GM12892 (cell line): ENCODE measurements around the gene MYCT1.

Experiments
- DNase-seq: peaks from one replicate; pipeline ENCODE4 v3.0.0; 2011; ENCODE audit not compliant: insufficient read length
- FAIRE-seq: peaks from 2 replicates; lab custom pipeline; 2011; peaks lifted over from hg19 to GRCh38; lab: Jason Lieb, UNC
- POLR2A ChIP-seq: IDR thresholded peaks from 2 replicates; pipeline ENCODE4 v1.6.1; 2011; ENCODE audit warnings: low read depth, low read length, control low read depth
- POLR2AphosphoS5 ChIP-seq: IDR thresholded peaks from 2 replicates; pipeline ENCODE4 v1.6.1; 2011; ENCODE audit warnings: low read depth, low read length, control low read depth
- TAF1 ChIP-seq: IDR thresholded peaks from 2 replicates; pipeline ENCODE4 v1.6.1; 2011; ENCODE audit warnings: low read depth, mild to moderate bottlenecking, control low read depth, low read length, borderline replicate concordance

MYCT1 gene

DNA sequence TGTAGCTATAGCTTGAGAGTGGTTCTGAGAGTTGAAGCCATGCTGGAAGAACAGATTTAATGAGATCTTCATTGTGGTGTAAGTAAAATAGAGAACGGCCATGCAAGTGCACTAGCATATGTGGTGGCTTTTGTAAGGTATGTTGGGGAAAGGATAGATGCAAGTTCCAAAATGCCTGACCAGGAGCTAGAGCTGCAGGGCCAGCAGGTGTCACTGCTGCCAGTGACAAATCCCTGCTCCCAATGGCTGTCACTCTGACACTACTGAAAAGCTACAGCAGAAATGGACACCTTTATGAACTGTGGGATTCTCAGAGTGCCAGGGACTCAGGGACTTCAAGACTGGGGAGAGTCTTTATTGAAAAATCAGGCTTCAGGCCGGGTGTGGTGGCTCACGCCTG lies 29.8 kb downstream of the MYCT1 start:
- no peak for TF ChIP-seq POLR2A
- TF ChIP-seq POLR2AphosphoS5: no peak
- TF ChIP-seq TAF1: no peak
- DNase-seq: no peak
- FAIRE-seq: no peak

DNA sequence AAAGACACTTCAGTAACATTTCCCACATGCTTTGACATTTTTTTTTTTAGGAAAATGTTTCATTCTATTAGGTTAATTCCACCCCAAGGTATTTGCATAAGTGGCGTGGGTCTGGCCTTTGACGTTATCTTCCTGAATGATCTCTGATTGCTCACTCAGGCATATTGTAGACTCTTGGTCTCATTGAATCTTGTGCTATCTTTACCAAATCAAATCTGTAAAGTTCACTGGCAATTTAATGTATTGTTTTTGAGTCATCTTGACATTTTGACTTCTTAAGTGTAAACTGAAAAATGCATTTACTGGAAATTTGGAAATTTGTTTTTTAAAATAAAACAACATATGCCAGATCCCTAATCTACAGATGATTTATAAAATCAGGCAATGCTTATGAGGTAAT lies 36.9 kb downstream of the MYCT1 start:
- FAIRE-seq: no peak

DNA sequence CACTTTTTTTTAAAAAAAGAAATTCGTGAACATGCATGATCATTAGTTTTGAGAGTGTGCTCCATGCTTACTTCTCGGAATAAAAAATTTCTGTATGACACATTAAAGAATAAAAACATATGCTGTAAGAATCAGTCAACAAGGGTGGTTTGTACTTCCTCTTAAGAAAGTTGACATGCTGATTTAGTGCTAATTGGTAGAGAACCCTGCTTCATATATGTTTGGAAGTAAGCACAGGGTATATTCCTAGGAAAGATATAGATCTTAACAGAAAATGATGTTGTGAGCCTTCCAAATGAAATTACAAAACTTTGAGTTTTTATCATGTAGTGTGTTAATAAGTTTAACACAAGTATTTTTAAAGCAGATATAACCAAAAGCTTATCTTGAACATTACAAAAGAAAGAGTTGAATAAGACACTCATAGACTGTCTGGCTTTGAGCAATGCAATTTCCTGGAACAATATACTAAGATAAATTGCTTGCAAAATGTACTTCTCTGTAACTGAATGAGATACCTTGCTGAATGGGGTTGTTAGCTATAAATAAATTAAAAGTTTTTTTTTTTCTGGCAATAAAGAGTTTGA lies 39.1 kb downstream of the MYCT1 start:
- DNase-seq (no peak), FAIRE-seq (no peak)
- TF ChIP-seq TAF1 (no peak), POLR2AphosphoS5 (no peak), POLR2A (no peak)

More for the DNA sequence above, 36.9 kb downstream of the MYCT1 start:
- TF ChIP-seq POLR2AphosphoS5: no peak
- TF ChIP-seq TAF1: no peak
- no peak for TF ChIP-seq POLR2A
- no peak for DNase-seq

DNA sequence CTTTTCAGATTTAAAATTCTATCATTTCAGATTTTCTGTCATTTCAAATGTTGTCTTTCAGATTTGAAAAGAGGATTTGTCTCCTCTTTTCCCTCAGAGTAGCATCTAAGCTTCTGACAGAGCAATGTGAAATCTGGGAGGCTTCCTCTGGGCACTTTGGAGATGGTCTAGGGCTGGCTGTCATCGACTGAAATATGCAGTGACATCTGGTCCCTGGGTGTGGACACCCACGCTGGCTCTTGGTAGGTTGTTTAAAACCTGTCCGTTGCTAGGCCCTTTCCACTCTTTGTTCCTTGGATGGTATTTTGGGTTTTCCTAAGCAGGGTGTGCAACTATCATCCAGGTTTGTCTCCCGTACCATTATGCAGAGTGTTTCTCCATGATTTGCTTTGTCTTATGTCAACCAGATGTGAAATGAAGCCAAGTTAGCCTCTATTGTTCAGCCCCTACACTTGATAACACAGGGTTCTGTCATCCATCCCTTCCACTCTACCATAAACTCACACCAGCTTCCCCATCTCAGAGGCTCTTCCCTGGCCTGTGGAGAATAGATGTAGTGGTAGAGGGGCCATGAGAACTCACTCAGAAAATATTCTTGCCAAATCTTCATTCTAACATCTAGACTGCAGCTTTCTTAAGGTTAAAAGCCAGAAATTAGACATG lies 47.9 kb downstream of the MYCT1 start:
- DNase-seq: no peak
- no peak for FAIRE-seq
- TF ChIP-seq POLR2AphosphoS5 (no peak), TAF1 (no peak), POLR2A (no peak)

DNA sequence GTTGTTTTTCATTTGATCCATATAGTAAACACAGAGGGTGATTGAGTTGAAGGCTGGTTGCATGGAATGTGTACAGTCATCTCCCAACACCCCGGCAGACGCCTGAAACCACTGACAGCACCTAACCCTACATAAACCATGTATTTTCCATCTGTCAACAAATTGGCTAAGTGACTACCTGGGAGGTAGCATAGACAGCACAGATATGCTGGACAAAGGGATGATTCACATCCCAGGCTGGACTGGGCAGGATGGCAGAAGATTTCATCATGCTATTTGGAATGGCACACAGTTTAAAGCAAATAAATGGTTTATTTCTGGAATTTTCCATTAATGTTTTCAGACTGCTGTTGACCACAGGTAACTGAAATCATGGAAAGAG lies 48.5 kb downstream of the MYCT1 start:
- DNase-seq (no peak), FAIRE-seq (no peak)
- no peak for TF ChIP-seq POLR2AphosphoS5
- TF ChIP-seq POLR2A: no peak
- TF ChIP-seq TAF1: no peak

DNA sequence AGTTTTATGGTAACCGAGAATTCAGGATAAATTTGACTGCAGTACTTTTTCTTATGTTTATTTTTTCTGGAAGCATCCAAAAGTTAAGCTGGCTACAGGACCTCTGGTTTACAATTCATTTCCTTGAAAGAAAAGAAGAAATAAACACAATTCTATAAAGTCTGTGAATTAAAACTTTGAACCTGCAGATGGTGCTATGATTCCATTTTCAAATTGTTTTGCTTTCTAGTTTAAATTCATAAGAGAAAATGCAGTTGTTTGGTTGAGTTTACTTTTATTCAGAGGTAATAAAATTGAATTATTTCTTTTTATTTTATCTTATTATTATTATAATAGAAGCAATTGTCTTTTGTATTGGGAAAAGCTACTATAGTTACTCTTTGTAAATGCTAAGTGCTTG lies 51.1 kb downstream of the MYCT1 start:
- no peak for FAIRE-seq
- TF ChIP-seq TAF1 (no peak), POLR2AphosphoS5 (no peak), POLR2A (no peak)

DNA sequence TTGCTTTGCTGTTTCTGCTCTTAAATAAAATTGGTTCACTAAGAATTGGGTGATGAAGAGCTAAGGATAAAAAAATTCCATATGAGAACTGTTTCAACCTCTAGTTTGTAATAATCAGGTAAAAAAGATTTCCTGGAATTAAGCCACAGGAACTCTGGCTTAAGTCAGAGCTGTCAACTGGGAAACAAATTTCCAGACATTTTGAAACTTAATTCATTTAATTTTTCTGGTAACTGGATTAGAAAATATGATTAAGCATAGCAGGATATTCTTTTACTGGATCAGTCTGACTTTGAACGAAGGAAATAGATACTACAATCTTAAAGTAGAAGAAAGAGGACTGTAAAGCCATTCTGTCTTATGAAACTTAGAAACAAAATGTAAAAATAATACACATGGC lies 51.6 kb downstream of the MYCT1 start:
- TF ChIP-seq TAF1: no peak
- TF ChIP-seq POLR2AphosphoS5: no peak
- no peak for TF ChIP-seq POLR2A
- FAIRE-seq (no peak), DNase-seq (no peak)

More for the DNA sequence above, 51.1 kb downstream of the MYCT1 start:
- DNase-seq: no peak

DNA sequence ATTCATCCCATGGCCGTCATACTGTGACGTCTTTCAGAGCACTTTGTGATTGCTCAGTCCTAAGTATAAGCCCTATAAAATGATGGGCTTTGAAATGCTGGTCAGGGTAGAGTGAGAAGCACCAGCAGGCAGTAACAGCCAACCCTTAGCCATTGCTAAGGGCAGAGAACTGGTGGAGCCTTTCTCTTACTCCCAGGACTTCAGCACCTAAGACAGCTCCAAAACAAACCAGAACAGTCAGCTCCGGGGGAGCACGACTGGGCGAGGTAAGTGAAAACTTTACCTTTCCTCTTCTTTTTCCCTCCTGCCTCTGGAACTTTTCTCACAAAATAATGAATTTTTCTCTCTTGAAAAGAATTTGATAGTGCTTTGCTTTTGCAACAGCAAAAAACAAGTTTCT lies 53.0 kb downstream of the MYCT1 start, which contains the start of gene VIP:
TSS of gene VIP (plus strand) at position 104 of the 400 bp plus-strand sequence. CDS start 1,381 bp downstream, outside the sequence.
- no peak for FAIRE-seq

DNA sequence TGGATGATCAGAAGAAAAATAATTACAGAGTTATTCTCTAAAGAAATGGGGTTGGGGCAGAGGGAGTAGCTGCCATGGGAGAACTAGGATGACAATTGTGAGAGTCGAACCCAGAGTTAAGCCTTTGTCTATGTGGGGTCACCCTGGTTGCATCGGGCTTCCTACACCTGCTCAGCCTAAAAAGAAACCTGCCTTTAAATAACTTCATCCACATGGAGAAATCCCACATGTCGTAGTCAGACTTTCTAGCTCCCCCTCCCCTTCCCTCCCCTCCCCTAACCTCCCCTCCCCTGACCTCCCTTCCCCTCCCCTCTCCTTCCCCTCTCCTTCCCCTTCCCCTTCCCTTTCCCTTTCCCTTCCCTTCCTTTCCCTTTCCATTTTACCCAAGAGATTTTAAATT lies 67.6 kb downstream of the MYCT1 start:
- DNase-seq (no peak), FAIRE-seq (no peak)
- TF ChIP-seq POLR2AphosphoS5 (no peak), POLR2A (no peak), TAF1 (no peak)

More for the DNA sequence above, 53.0 kb downstream of the MYCT1 start, which contains the start of gene VIP:
- DNase-seq: no peak
- TF ChIP-seq POLR2AphosphoS5: no peak
- TF ChIP-seq POLR2A: no peak
- no peak for TF ChIP-seq TAF1

DNA sequence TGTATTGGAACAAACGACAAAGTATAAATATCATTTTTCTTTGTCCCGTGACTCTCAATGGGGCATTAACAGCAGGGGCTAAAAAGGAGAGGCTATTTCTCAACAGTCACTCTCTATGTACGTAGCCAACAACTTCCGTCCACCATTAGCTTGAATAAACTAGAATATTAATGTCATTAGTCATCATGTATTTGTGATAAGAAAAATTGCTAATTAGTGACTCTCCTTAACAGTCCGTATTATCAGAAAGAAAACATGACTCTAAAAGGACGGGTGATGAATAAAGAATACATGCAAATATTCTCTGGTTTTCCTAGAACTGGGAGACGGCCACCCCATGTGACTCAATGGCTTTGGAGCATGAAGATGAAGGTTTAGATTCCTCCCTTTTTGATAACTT lies 71.5 kb downstream of the MYCT1 start:
- FAIRE-seq (no peak), DNase-seq (no peak)
- TF ChIP-seq POLR2A: no peak
- TF ChIP-seq TAF1: no peak
- no peak for TF ChIP-seq POLR2AphosphoS5

DNA sequence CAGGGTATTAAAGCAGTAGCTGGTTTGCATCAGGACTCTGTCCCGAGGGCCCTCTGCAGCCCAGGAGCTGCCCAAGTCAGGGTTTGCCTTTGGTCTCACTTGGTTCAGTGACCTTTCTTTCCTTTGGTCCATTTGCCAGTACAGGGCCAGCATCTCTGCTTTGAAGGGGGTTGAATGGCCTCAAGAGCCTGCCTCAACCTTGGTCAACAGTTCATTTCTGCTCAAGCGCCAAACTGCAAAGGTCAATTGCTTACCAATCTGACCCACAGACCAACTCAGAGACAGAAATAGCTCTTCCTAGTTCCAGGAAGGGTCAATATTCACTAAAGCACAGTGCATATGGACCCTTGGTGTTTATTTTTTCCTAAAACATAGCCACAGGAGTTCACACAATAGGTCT lies 72.3 kb downstream of the MYCT1 start:
- TF ChIP-seq TAF1 (no peak), POLR2A (no peak)
- FAIRE-seq: no peak

DNA sequence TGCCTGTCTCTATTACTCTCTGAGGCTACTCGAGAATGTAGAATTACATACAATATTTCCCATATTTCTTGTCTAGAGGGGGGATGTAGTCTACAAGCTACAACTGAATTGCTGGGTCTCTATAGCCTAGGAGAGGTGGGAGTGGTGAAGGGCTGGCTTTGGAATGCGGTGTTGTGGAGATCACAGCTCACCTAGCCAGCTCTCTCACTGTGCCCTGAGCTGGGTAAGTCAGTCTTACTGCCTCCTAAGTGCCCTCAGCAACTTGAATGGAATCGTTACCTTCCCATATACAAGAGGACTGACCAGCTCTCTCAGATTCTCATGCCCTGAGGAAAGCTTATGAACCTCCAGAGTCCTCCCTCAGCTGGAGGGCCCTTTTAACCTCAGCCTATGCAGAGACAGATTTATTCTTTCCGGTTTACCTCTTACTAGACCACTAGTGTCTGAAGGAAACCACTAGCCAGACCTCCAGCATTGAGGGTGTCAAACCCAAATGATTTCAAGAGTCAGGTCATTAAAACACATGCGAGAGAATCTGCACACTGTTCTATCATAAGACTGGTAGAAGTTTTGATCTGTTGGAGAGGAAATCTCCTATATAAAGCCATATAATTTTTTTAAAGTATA lies 73.5 kb downstream of the MYCT1 start:
- no peak for DNase-seq
- no peak for FAIRE-seq
- TF ChIP-seq POLR2AphosphoS5 (no peak), TAF1 (no peak)

More for the DNA sequence above, 72.3 kb downstream of the MYCT1 start:
- DNase-seq: no peak
